Upper lobe of left lung (tissue), 4 donors: ENCODE results near the gene AACS.

Experiments
- CTCF ChIP-seq, 6 experiments: fragments of 450-650 bp in 4 of 6; fragments of 200-600 bp in 2 of 6; sonication (generic) in 2 of 6; IDR thresholded peaks; one replicate each; pipeline ENCODE4 v1.5.1; 2016 to 2019; ENCODE audit warnings: antibody characterized with exemption in 6 of 6
- EP300 ChIP-seq, 4 donors: sonication (generic); formaldehyde crosslinking; IDR thresholded peaks; one replicate each; pipeline ENCODE4 v1.5.1; 2017; ENCODE audit warnings: antibody characterized with exemption in 4 of 4, control low read depth in 2 of 4
- POLR2A ChIP-seq, 4 donors: fragments of 450-650 bp; IDR thresholded peaks; one replicate each; pipeline ENCODE4 v1.5.1; 2016 to 2017; ENCODE audit warnings: antibody characterized with exemption in 4 of 4, mild to moderate bottlenecking in 2 of 4
- POLR2AphosphoS5 ChIP-seq, 2 donors: sonication (generic); formaldehyde crosslinking; IDR thresholded peaks; one replicate each; pipeline ENCODE4 v1.5.1; 2017; ENCODE audit warnings: antibody characterized with exemption in 2 of 2

GRCh38 chr12:125167658-125168057, 102.4 kb downstream of the AACS start:
- TF ChIP-seq CTCF (IDR thresholded peaks at IDR 0.05) (no peak), POLR2A (IDR thresholded peaks at IDR 0.05) (no peak), POLR2AphosphoS5 (IDR thresholded peaks at IDR 0.05) (no peak), EP300 (IDR thresholded peaks at IDR 0.05) (no peak)
